Bone marrow (tissue), 2 donors: ENCODE results near the gene LAMC1.

ENCODE experiments used
- DNase-seq, 2 donors: peaks; one replicate each; lab custom pipeline; 2025; lab: John Stamatoyannopoulos, UW

LAMC1 gene

DNA sequence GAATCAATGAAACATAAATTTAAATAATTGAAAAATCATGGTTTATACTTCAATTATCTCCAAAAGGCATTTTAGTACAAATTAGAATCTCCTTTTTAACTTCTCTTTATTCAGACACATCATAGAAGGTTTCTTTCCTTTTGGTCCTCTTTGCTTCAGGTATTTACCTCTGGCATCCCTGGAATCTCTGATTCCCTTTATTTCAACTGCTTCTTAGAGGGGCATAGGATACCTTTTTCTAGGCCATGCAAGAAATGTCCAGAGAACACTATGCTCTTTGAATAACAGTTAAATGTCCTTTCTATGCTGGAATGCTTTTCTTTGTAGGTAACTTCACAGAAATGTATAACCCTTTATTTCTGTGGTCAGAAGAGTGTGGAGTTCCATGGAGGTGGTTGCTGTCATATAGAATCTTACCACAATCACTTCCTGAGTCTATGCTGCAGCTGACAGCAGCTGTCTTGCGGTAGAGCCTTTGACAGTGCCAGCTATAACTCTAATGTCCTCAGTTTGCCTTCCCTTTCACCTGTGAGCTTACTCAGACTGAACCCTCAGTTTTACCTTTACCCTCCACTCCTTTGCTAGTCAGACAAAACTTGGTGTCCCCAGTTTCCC is 171.4 kb downstream of the LAMC1 start:
- DNase-seq, result no peak

DNA sequence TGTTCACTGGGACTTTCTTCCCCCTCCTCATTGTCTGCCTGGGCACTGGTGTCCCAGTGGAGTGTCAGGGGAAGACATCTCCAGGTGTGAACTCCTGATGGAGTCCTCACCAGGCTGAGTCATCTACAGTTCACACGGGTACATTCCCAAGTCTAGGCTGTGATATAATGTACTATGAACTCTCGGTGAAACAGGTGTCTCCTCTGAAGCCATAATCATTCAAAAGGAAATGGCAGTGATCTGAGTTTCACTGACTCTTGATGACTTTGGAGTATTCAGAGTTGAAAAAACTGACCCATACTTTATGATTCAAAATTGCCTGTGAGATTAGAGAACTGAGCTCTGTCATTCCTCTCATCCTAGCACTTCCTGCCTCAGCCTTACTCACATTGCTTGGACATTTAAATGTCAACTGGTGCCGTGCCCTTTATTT is 171.9 kb downstream of the LAMC1 start:
- no peak for DNase-seq
